ENCODE measurements around the gene SPOCK1. TPM values are rescaled to one million over a fixed set of nuclear protein-coding genes. Genes with fewer than 3 reads are reported as not detected.

The SPOCK1 gene
- total and polyA plus RNA-seq, 2 experiments from 2014 or later, result 8.2 to 10.5 TPM

- ATAC-seq (no peak), DNase-seq (ENCODE audit: low spot score) (no peak)
- Histone ChIP-seq H2AFZ (no peak overlapping the region), H3K27ac (ENCODE audit: low read depth) (no peak overlapping the region), H3K36me3 (ENCODE audit: insufficient read depth) (no peaks in the 10 kb centered on the region), H3K9me2 (ENCODE audit: insufficient read depth) (no peaks in the 10 kb centered on the region), H3K4me1 (ENCODE audit: insufficient read depth) (no peaks in the 10 kb centered on the region), H3K4me3 (no peak overlapping the region), H3K79me2 (replicated peaks; ENCODE audit: insufficient read depth) (no peaks in the 10 kb centered on the region), H3K27me3 (ENCODE audit: insufficient read depth) (no peaks in the 10 kb centered on the region), H3F3A (replicated peaks; ENCODE audit: low read depth) (no peaks in the 10 kb centered on the region), H4K20me1 (replicated peaks; ENCODE audit: insufficient read depth) (no peaks in the 10 kb centered on the region), H3K4me2 (no peak overlapping the region)
- no peaks in the 10 kb centered on the region; the same call in 2 of the 3 replicates for H3K9me3 Mint-ChIP-seq
- no peak for TF ChIP-seq EZH2 (IDR thresholded peaks at IDR 0.05; ENCODE audit: low read depth, unreplicated experiment)
- TF ChIP-seq POLR2AphosphoS5 (IDR thresholded peaks at IDR 0.05; ENCODE audit: low read depth), result no peak
- TF ChIP-seq CTCF (conservative IDR thresholded peaks at IDR 0.05; ENCODE audit: low read depth in 2 of 2), result no peak
- TF ChIP-seq ZNF331 (CRISPR knock-in tag; IDR thresholded peaks at IDR 0.05; ENCODE audit: low read depth), result no peak
- TF ChIP-seq ETS1 (IDR thresholded peaks at IDR 0.05), result no peak
- TF ChIP-seq JUNB (IDR thresholded peaks at IDR 0.05; ENCODE audit: unreplicated experiment), result no peak
- no peak for TF ChIP-seq ZNF114 (CRISPR knock-in tag; IDR thresholded peaks at IDR 0.05)
- no peak for TF ChIP-seq CREB1 (CRISPR knock-in tag; IDR thresholded peaks at IDR 0.05; ENCODE audit: low read depth)
- TF ChIP-seq EZH2phosphoT487 (IDR thresholded peaks at IDR 0.05; ENCODE audit: unreplicated experiment), result no peak
- TF ChIP-seq REST (IDR thresholded peaks at IDR 0.05; ENCODE audit: unreplicated experiment), result no peak
- TF ChIP-seq ZNF462 (CRISPR knock-in tag; IDR thresholded peaks at IDR 0.05), result no peak
- no peak overlapping the region for H3K27ac Mint-ChIP-seq
- H3K4me1 Mint-ChIP-seq, result no peaks in the 10 kb centered on the region
- H3K27me3 Mint-ChIP-seq (ENCODE audit: insufficient read depth, low read depth, poor library complexity), result peaks cover 4% of the 10 kb centered on the region
- no peaks in the 10 kb centered on the region; the same call in 2 of the 3 replicates for H3K36me3 Mint-ChIP-seq (ENCODE audit: low read depth)
- H3K4me3 Mint-ChIP-seq, result no peak overlapping the region
Observed at GRCh38 chr5:137393196-137393993, 105.7 kb downstream of the SPOCK1 start.

Data from GM23338 (cell line).